Jurkat, Clone E6-1 (cell line): ENCODE measurements around the gene LRCH2. TPM values are rescaled to one million over a fixed set of nuclear protein-coding genes. Genes with fewer than 3 reads are reported as not detected.

Experiments used
- DNase-seq: peaks from one replicate; pipeline ENCODE4 v3.0.0-alpha.2; 2011; ENCODE audit warnings: low read depth, low spot score
- H3K4me3 ChIP-seq: 2 replicates; pipeline ENCODE4 v1.5.1; 2011; ENCODE audit warnings: mild to moderate bottlenecking, low read length, control low read depth, moderate library complexity
- polyA plus RNA-seq: library from polyadenylated mRNA; unstranded; fragments of >200 nt; gene quantifications from one replicate; pipeline ENCODE4 v1.2.1, GENCODE V29; 2012; ENCODE audit warnings: missing spikeins; ENCODE audit not compliant: insufficient read length, insufficient read depth

Gene LRCH2, protein sequence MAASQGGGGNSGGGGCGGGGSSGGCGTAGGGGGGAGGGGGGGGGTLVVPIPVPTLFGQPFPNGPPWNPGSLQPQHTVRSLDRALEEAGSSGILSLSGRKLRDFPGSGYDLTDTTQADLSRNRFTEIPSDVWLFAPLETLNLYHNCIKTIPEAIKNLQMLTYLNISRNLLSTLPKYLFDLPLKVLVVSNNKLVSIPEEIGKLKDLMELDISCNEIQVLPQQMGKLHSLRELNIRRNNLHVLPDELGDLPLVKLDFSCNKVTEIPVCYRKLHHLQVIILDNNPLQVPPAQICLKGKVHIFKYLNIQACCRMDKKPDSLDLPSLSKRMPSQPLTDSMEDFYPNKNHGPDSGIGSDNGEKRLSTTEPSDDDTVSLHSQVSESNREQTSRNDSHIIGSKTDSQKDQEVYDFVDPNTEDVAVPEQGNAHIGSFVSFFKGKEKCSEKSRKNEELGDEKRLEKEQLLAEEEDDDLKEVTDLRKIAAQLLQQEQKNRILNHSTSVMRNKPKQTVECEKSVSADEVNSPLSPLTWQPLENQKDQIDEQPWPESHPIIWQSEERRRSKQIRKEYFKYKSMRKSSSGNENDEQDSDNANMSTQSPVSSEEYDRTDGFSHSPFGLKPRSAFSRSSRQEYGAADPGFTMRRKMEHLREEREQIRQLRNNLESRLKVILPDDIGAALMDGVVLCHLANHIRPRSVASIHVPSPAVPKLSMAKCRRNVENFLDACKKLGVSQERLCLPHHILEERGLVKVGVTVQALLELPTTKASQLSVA
- polyA plus RNA-seq: not detected

DNA sequence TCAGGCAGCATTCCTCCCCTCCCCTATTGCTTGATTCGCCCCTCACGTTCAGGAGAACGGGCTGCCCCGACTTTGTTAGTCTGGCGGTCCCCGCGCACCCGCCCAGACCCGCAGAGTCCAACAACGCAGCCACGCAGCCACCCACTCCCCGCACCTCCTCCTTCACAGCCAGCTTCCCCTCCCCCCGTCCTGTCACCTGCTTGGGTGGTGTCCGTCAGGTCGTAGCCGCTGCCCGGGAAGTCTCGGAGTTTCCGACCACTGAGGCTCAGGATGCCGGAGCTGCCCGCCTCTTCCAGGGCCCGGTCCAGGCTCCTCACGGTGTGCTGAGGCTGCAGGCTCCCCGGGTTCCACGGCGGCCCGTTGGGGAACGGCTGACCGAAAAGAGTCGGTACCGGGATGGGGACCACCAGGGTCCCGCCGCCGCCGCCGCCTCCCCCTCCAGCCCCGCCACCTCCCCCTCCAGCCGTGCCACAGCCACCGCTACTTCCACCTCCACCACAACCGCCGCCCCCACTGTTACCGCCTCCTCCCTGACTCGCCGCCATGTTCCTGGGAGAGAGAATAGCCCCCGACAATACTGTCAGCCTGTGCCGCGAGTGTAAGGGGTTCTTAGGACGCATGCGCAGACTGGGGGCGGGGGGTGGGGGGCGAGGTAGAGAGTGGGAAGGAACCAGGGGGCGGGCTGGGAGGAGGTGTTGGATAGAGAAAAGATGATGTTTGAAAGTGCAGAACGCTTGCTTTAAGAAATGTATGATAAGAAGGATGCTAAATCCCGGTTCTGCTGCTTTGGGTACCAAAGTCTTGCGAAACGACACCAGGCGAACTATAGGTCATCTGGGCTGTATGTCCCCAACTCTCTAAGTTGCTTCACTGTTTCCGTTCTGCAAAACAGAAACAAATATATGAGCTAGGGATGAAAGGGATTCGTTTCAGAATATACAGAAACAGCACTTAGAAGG is at the start of gene LRCH2:
Gene LRCH2 (minus strand): TSS at position 600 of the 959 bp plus-strand sequence. CDS start 55 bp downstream, at position 545.
- no peak within 1 kb of the TSS for H3K4me3 ChIP-seq

DNA sequence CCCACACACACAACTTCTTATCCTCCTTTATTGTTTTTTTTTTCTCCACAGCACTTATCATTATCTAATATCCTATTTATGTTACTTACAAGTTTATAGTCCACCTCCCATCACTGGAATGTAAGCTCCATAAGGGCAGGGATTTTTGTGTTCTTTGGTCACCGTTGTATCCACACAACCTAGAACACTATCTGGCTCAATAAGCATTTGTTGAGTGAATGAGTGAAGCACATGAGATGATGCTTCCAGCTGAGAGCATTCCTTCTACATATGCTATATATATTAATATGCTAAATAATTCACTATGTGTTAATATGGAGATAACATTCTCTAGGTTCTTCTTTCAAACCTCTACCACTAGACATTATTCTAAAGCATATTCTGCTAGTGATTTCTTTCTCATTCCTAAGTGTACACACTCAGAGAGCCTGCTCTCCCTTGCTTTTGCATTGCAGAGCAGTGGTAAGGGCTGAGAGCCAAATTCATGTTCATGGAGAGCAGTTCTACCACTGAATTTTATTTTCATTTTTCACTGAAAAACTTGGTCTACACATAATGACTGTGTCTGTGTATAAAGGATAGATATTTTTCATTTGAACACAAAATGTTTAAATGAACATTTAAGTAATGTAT is 35.3 kb upstream of the LRCH2 start:
- no peak for DNase-seq
- no peak overlapping the region for H3K4me3 ChIP-seq

More for the DNA sequence above, at the start of gene LRCH2:
- DNase-seq: no peak

DNA sequence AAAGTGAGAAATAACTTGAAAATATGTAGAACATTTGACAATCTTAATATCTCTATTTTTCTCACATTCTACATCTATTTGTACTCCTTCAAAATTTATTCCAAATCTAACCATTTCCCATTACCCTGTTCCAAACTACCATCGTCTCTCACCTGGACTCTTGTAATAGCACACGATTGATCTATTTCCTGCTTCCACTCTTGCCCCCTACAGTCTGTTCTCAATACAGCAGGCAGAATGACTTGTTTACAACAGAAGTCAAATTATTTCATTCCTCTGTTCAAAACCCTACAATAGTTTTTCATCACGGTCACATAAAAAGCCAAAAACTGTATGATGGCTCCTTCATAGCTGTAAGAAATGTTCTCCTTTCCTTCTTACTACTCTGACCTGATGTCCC is 34.5 kb upstream of the LRCH2 start:
- no peak overlapping the region for H3K4me3 ChIP-seq
- DNase-seq: no peak

DNA sequence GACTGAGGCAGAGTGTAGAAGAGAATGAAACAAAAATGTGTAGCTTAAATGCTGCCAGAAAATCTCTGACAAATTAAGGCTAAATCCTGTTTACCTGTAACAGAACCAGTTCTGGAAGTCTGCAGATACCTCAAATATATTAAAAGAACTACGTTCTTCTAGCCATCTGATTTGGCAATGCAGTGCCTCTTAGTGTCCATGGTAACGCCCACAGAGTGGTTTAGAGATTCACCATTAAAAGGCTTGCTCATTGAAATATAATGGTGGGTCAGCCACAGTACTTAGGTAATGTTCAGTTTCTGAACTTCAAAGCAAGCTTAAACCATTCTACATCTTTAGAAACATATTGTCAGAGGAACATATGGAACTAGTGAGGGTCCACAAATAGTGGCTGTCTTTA is 32.4 kb upstream of the LRCH2 start:
- H3K4me3 ChIP-seq: no peak overlapping the region
- DNase-seq: no peak

DNA sequence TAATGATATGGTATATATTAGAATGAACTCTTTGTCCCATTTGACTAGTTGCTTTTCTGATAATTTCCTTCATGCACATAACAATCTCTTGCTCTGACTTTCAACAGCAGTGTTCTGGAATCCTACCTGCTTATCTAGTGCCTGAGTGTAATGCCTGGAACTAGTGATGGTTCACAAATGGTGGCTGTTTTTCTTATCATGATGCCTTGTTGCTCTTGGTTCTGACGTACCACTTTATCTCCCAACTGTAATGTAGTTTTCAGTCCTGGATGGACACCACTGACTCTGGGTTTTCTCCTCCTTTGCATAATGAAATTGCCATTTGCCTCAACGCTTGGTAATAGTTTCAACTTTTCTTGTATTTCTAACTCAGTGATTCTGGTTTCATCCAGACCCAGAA is 30.1 kb upstream of the LRCH2 start:
- no peak for DNase-seq
- no peak overlapping the region for H3K4me3 ChIP-seq

DNA sequence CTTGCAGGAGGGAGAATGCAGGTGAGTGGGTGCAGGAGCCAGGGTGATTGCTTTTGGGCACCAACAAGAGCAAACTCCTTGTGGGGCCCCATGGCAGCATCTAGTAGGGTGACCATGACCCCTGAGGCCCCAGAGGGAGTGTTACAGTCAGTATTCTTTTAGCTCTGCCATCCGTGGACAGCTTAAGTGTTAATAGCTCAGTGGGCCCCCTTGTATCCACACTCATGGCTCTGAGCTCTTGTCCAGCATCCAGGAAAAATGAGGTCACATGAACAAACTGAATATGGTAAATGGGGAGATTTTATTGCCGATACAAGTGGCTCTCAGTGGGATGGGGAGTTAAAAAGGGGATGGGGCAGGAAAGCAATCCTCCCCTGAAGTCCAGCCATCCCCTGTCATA is 27.3 kb upstream of the LRCH2 start:
- no peak for DNase-seq
- H3K4me3 ChIP-seq: no peak overlapping the region

DNA sequence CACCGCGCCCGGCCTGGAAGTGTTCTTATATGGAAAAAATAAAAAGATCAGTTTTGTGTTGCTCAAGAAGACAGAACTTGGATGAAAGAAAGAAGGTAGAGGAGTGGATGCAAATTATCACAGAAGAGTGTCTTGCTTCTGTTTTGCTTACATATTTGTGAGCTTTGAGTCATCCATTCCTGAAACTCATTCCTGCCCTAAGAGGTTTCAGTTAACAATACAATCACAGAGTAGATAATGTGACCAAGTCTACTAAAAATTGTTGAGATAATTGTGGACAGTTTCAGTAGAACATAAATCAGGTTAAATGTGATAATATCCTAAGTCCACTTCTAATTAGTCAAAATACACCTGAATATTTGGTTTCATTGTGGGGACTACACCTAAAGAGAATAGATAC is 26.4 kb upstream of the LRCH2 start:
- DNase-seq: no peak
- H3K4me3 ChIP-seq: no peak overlapping the region

DNA sequence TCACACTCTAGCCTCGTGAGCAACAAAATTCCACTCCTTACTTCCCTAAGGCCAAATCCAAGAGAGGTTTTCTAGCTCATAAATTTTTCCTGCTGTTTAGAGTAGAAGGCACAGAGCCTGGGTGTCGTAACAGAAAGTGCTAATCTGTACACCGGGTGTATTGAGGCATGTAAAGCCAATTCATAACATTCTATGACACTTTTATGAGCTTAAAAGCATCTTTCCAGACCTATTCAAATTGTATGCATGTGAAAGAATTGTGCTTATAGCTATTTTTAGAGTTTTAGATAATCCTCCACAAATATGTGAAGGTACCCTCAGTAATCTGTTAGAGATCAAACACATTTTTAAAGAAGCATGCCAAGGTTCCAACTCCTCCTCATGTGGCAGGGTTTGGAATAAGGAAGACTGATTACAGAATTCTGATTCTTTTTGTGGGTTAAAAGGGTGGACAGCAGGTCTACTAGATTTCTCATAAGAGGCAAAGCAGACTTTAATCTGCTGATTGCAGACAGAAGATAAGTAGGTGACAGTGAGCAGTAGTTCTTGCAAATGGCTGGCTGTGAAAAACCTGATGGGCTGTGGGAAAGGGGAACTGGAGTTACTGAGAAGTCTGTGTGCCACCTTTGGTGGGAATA is 25.5 kb upstream of the LRCH2 start:
- no peak for DNase-seq
- no peak overlapping the region for H3K4me3 ChIP-seq

DNA sequence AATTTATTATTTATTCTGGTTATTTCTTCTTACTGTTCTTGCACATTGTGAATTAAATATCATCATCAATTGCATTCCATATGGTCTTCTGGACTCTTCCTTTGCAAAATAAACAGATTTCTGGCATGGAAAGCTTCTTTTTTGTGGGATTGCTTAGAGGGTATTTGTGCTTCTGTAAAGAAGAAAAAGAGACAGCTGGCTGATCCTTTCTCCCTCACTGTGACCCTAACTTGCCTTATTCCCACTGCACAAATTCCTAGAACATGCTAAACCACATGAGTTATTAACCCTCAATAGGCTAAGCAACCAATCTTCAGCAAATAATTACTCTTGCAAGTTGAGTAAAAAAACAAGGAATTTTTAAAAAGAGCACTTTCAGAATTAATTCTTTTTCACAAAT is 23.8 kb upstream of the LRCH2 start:
- H3K4me3 ChIP-seq: no peak overlapping the region
- DNase-seq: no peak

DNA sequence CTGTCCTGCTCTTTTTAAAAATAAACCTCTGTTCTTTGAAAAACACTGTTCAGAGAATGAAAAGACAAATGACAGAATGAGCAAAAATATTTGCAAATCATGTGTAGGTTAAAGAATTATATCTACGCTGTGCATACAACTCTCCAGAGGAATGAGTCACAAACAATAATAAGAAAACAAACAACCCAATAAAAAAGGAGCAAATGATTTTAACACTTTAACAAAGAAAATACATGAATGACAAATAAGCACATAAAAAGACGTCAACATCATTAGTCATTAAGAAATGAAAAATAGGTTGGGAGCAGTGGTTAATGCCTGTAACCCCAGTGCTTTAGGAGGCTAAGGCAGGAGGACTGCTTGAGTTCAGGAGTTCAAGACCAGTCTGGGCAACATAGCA is 21.1 kb upstream of the LRCH2 start:
- H3K4me3 ChIP-seq: no peak overlapping the region
- DNase-seq: no peak

DNA sequence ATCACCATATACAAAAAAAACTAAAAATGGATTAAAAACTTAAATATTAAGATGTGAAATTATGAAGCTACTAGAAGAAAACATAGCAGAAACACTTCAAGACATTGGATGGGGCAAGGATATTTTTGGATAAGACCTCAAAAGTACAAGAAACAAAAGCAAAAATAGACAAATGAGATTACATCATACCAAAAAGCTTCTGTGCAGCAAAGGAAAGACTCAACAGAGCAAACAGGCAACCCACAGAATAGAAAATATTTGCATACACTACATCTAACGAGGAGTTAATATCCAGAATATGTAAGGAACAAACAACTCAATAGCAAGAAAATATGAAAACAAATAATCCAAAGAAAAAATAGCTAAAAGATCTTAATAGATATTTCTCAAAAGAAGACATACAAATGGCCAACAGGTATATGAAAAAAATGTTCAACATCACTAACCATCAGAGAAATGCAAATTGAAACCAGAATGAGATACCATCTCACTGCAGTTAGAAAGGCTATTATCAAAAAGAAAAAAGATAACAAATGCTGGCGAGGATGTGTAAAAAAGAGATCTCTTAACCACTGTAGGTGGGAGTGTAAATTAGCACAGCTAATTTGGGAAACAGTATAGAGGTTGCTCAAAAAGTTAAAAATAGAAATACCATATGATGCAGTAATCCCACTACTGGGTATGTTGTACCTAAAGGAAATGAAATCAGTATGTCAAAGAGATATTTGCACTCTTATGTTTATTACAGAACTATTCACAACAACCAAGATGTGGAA is 17.8 kb upstream of the LRCH2 start:
- no peak for DNase-seq
- no peak overlapping the region for H3K4me3 ChIP-seq

DNA sequence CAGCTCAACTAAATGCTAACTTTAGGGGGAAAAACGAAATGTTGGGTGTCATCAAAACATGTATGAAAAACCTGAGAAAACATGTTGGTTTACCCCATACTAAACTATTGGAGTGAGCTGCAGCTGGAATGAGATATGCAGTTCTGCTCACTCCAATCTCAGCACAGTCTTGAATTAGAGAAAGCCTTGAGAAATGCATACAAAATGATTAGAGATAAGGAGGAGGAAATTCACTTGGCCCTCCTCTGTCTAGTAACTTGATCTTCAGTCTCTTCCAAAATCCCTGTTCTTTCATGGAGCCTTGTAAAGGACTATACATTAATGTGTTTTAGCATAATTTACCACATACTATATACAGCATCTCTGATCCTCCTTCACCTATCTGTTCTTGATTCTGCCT is 3.2 kb upstream of the LRCH2 start:
- H3K4me3 ChIP-seq: no peak overlapping the region
- no peak for DNase-seq

DNA sequence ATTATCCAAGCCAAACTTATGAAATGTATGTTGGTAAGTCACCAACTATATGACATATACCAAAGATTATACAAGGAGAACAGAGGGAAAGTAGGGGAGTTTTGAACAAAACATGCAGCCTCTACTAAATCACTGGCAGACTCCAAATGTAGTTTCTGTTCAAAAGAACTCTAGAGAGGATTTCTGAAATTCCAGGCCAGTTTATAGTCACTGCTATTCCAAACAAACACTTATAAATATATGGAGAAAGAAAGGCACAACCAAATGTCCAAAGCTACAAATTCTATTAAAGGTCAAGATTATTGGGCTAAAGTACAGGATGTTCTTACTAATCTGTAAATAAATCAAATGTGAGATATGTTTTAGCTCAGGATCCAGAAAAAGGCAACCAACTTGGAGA is 2.7 kb upstream of the LRCH2 start:
- no peak overlapping the region for H3K4me3 ChIP-seq
- DNase-seq: no peak

DNA sequence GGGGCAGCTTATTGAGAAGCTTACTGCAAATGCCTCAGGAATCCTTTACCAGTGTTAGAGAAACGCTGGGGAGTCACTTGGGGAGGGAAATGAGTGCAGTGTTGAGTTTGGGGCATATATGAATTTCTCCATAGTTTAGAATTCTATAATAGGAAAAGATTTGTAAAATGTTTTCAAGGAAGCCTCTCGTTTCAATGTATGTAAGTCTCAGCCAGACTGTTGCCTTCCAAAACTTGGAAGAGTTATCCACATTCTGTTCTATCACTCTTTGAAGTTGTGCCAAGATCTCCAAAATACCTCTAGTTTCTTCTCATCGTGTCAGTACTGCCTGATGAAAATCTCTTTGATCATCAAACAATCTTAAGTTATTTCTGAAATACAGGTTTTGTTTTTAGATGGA is 565 bp upstream of the LRCH2 start:
- DNase-seq: no peak
- H3K4me3 ChIP-seq: no peak overlapping the region

DNA sequence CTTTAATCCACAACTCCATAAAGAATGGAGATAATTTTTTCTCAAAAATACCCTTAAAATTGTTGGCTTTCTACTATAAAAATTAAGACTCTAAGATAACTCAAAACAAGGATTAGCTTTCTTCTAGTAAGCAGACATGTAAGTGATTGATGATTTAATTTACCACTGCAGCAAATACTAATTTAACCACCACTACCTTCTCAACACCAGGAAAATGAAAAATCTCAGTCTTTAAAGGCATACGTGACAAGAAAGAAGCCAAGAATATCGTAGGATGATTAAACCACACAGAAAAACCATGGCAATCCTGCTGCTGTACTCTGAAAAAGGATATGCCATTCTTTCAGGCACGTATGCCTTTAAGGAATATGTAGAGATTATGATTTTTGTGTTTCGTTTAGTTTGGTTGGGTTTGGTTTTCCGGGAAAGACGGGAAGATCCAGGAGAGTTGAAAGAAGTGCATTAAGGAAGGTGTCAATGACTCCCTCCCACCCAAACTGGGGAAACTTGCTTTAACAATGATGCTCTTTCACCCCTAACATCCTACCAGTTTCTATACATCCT is 881 bp downstream of the LRCH2 start:
- DNase-seq: no peak

DNA sequence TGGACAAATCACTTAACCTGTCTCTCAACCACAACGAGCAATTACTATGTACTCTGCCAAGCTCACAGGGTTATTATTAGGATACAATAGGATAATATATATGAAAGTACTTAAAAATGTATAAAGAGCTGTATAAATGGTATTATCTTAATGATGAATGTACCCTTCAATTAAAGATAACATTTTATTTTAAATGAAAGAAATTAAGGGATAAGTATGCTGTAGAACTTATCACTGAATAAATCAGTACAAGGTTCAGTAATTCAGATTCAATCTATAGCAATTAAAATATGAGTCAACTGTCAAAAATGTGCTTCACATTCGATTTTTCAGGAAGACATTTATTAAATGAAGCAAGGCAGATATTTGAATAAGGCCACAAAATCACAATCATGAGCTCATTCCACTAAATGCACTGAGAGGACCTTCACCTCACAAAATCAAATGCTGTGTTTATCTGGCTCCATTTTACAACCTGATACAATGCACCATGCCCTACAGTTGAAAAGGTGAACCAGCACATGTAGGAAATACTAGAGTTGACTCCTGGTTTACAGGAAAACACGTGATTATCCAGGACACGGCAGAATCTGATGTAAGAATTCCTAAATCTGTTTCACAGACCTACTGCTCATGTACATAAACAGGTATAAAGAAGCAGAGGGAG is 4.4 kb downstream of the LRCH2 start:
- H3K4me3 ChIP-seq: no peak overlapping the region
- DNase-seq: no peak

More for the DNA sequence above, 881 bp downstream of the LRCH2 start:
- H3K4me3 ChIP-seq: no peak overlapping the region

DNA sequence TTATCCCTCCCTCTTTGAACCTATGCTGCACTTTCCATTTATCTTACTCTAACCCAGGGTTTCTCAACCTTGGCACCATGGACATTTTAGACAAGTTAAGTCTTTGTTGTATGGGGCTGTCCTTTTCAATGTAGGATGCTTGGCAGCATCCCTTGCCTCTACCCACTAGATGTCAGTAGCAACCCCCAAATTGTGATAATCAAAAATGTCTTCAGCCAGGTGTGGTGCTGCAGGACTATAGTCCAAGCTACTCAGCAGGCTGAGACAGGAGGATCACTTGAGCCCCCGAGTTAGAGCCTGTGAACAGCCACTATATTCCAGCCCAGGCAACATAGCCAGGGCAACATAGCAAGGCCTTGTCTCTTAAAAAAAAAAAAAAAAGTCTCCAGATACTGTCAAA is 7.0 kb downstream of the LRCH2 start:
- no peak overlapping the region for H3K4me3 ChIP-seq
- DNase-seq: no peak
